Rectal smooth muscle tissue (tissue), 1 donor: ENCODE results near the gene ACOT7.
A peak's percentile ranks its signal among the peaks of the same experiment; 100 is the strongest.

Source experiments
- H3K27ac ChIP-seq: one replicate; pipeline ENCODE4 v1.7.0; 2013; ENCODE audit warnings: low read depth, low read length, inconsistent platforms
- H3K27me3 ChIP-seq: one replicate; pipeline ENCODE4 v1.7.0; 2013; ENCODE audit warnings: low read length; ENCODE audit not compliant: control insufficient read depth, insufficient read depth
- H3K36me3 ChIP-seq: one replicate; pipeline ENCODE4 v1.7.0; 2013; ENCODE audit warnings: low read length; ENCODE audit not compliant: control insufficient read depth, insufficient read depth
- H3K4me1 ChIP-seq: one replicate; pipeline ENCODE4 v1.7.0; 2013; ENCODE audit warnings: low read length; ENCODE audit not compliant: control insufficient read depth, insufficient read depth
- H3K4me3 ChIP-seq: one replicate; pipeline ENCODE4 v1.7.0; 2013; ENCODE audit warnings: low read length
- H3K9ac ChIP-seq: one replicate; pipeline ENCODE4 v1.7.0; 2013; ENCODE audit warnings: low read length

ACOT7 gene

GRCh38 chr1:6261615-6261995 lies 132.0 kb downstream of the ACOT7 start:
- no peak overlapping the region for H3K9ac ChIP-seq
- peak overlapping the region; percentile 46 for H3K4me3 ChIP-seq
- peaks cover 5% of the 10 kb centered on the region for H3K27me3 ChIP-seq
- no peak overlapping the region for H3K27ac ChIP-seq
- no peaks in the 10 kb centered on the region for H3K36me3 ChIP-seq
- H3K4me1 ChIP-seq, result no peaks in the 10 kb centered on the region

- Histone ChIP-seq H3K4me1 (no peaks in the 10 kb centered on the region), H3K9ac (no peak within 1 kb of the TSS), H3K36me3 (no peaks in the 10 kb centered on the region), H3K27me3 (peaks cover 5% of the 10 kb centered on the region), H3K4me3 (peak within 1 kb of the TSS; percentile 58), H3K27ac (peak within 1 kb of the TSS; percentile 32)
Measured at GRCh38 chr1:6260961-6261614, 132.5 kb downstream of the ACOT7 start, which contains the start of gene GPR153. GPR153 (minus strand) TSS chr1:6261098; CDS start chr1:6254905, 6,193 bp downstream.

GRCh38 chr1:6260433-6260934 lies 133.1 kb downstream of the ACOT7 start:
- Histone ChIP-seq H3K36me3 (no peaks in the 10 kb centered on the region), H3K27me3 (peaks cover 5% of the 10 kb centered on the region), H3K9ac (no peak overlapping the region), H3K4me3 (peak overlapping the region; percentile 58), H3K4me1 (no peaks in the 10 kb centered on the region), H3K27ac (no peak overlapping the region)

DNA sequence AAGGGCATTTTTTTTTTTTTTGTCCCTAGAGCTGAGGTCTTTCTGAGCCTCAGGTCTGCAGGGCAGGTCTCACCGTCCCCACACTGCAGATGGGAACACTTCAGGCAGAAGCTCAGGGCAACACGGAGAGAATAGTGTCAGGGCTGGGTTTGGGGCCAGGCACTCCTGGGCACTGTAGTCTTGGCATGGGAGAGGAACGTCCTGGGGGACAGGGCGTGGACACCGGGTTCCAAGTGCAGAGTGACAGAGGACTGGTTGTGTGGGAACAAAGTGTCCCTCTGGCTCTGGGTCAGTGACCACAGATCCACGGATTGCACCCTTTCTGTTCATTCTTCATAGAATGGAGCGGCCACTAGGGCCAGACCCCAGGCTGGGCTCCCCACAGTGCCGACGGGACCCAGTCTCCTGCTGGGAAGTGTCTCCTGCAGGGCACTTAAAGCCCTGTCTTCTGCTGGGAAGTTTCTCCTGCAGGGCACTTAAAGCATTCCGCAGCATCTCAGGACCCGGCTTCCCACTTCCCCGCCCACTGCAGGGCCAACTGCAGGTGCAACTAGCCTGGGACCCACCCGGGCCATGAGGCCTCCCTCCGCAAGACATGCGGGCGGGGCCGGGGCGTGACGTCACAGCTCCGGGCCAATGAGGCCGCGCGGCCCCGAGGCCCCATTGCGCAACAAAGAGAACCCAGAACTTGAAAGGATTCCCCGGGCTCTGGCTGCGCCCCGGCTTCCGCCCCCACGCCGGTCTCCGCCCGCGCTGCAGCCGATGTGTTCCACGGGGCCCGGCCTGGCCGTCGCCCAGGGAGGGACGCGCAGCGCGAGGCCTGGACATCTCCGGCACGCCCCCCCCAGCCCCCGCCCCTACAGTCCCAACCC lies 133.8 kb downstream of the ACOT7 start:
- Histone ChIP-seq H3K9ac (no peak overlapping the region), H3K4me1 (no peaks in the 10 kb centered on the region), H3K27ac (no peak overlapping the region), H3K4me3 (peak overlapping the region; percentile 58), H3K36me3 (no peaks in the 10 kb centered on the region), H3K27me3 (peaks cover 5% of the 10 kb centered on the region)

DNA sequence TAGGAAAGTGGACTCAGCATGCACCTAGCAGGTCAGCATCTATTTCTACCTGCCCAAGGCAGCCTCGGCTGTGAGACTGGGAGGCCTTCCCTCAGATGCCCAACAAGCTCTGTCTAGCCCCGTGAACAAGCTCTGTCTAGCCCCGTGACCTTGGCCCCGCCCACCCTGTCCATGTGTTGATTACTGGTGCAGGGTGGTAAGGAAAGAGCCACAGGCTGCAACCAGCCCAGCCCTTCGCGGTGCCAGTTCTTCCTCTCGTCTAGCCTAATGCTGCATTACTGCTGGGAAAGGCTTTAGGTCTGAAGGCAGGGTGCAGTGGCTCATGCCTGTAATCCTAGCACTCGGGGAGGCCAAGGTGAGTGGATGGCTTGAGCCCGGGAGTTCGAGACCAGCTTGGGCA lies 134.9 kb downstream of the ACOT7 start:
- Histone ChIP-seq H3K27me3 (peaks cover 5% of the 10 kb centered on the region), H3K4me1 (no peaks in the 10 kb centered on the region), H3K9ac (no peak overlapping the region), H3K36me3 (no peaks in the 10 kb centered on the region), H3K27ac (no peak overlapping the region), H3K4me3 (no peak overlapping the region)

GRCh38 chr1:6257541-6258069 lies 136.0 kb downstream of the ACOT7 start:
- Histone ChIP-seq H3K4me1 (no peaks in the 10 kb centered on the region), H3K27me3 (peaks cover 5% of the 10 kb centered on the region), H3K4me3 (no peak overlapping the region), H3K27ac (no peak overlapping the region), H3K9ac (no peak overlapping the region), H3K36me3 (no peaks in the 10 kb centered on the region)

DNA sequence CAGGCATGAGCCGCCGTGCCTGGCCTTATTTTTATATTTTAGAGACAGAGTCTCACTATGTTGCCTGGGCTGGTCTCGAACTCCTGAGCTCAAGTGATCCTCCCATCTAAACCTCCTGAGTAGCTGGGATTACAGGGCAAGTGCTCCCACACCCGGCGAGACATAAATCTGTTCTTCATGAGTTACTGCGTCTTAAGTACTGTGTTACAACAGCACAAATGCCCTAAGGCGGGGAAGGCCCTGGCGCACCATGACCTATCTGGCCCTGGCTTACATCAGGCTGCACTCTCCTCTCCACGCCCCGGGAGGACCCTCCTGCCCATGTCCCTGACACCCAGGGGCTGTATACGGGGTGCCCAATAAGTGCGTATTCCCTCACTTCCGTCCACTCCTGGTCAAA lies 136.9 kb downstream of the ACOT7 start:
- no peak overlapping the region for H3K9ac ChIP-seq
- H3K27me3 ChIP-seq, result peaks cover 2% of the 10 kb centered on the region
- H3K36me3 ChIP-seq, result no peaks in the 10 kb centered on the region
- no peak overlapping the region for H3K27ac ChIP-seq
- no peak overlapping the region for H3K4me3 ChIP-seq
- H3K4me1 ChIP-seq, result no peaks in the 10 kb centered on the region

DNA sequence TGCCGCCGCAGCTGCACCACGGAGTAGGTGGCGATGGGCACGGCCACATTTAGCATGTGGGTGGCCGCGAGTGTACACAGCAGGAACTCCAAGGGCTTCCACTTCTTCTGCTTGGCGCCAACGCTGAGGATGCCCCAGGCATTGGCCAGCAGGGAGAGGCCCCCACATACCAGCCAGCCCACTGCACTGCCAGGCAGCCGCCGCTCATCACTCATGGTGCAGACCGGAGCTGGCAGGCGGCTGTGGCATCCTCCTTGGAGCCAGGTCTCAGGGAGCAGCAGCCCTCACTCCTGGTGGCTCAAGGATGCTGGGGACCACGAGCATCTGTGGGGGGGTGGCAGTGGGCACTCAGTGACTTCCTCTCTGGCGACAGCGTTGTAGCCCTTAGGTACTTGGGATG lies 138.9 kb downstream of the ACOT7 start:
- H3K36me3 ChIP-seq, result no peaks in the 10 kb centered on the region
- H3K9ac ChIP-seq, result no peak overlapping the region
- H3K4me1 ChIP-seq, result no peaks in the 10 kb centered on the region
- H3K27ac ChIP-seq, result no peak overlapping the region
- H3K27me3 ChIP-seq, result peaks cover 9% of the 10 kb centered on the region
- H3K4me3 ChIP-seq, result no peak overlapping the region

DNA sequence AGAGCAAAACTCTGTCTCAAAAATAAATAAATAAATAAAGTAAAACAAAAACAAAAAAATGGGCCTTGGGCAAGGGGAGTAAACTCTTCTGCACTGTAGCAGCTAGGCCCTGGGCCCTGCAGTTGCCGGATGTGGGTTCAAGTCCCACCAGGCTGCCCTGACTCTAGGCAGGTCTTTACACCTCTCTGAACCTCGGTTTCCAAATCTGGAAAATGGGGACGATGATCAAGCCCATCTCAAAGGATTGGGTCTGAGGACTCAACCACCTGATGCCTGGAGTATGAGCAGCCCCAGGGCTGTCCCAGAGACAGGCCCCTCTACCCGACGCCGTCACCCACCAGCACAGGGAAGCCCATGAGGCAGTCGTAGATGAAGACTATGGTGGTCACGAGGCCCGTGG lies 140.2 kb downstream of the ACOT7 start:
- peaks cover 12% of the 10 kb centered on the region for H3K27me3 ChIP-seq
- H3K4me3 ChIP-seq, result no peak overlapping the region
- H3K4me1 ChIP-seq, result no peaks in the 10 kb centered on the region
- no peak overlapping the region for H3K9ac ChIP-seq
- H3K27ac ChIP-seq, result no peak overlapping the region
- no peaks in the 10 kb centered on the region for H3K36me3 ChIP-seq

DNA sequence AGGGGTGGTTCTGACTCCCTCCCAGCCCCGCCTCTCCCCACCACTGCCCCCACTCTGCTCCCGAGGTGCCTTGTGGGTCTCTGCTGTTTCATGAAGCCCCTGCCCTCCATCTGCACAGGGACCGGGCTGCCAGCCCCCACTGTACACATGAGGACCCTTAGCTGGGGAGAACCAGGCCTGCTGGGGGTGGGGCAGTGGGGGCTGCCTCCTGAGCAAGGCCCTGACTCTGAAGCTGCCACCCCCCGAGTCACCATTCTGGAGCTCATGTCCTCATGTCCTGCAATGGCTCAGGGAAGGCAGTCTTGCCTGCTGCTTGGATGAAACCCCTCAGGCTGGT lies 141.2 kb downstream of the ACOT7 start:
- Histone ChIP-seq H3K4me3 (no peak overlapping the region), H3K27ac (no peak overlapping the region), H3K9ac (no peak overlapping the region), H3K36me3 (no peaks in the 10 kb centered on the region), H3K27me3 (peaks cover 22% of the 10 kb centered on the region), H3K4me1 (no peaks in the 10 kb centered on the region)

DNA sequence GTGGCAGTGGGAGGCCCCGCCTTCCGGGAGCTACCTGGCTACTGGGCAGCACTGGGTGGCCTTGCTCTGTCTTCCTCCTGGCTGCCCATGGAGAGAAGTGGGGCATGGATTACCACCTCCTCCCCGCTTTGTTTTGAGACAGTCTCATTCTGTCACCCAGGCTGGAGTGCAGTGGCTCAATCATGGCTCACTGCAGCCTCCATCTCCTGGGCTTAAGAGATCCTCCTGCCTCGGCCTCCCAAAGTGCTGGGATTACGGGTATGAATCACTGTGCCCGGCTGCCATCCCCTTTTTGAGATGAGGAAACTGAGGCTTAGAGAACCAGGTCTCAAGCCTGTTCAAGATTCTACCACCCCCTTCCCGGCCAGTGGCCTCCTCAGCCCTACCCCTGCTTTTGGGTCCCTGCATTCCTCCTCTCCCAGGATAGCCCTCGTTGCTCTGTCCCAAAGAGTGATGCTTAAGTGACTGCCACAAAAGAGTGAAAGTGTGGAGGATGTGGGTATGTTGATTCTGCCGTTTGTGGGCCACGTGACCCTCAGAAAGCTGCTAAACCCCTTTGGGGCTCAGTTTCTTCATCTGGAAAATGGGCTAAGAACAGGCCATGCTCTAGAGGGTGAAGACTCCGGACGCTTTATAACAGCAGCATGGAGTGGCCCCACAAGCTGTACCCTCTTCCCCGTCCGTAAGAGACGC lies 141.7 kb downstream of the ACOT7 start:
- Histone ChIP-seq H3K36me3 (no peaks in the 10 kb centered on the region), H3K9ac (no peak overlapping the region), H3K27me3 (peaks cover 22% of the 10 kb centered on the region), H3K4me1 (no peaks in the 10 kb centered on the region), H3K4me3 (no peak overlapping the region), H3K27ac (no peak overlapping the region)

DNA sequence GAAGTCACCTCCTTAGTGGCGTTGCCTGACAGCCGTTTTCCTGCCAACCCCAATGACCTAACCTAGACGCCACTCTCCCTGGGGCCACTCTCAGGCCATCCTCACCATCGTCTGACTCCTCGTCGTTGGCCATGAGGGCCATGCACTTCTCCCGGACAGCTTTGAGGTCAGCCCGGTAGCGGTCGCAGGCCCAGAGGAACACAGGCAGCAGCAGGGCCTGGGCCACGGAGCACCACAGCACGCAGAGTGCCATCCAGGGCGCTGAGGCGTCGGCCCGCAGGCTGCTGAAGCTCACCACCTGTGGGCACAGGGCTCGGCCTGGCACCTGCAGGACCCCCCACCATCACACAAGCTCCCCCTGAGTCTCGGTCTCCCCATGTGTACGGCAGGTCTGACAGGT lies 142.3 kb downstream of the ACOT7 start:
- H3K27ac ChIP-seq, result no peak overlapping the region
- no peak overlapping the region for H3K9ac ChIP-seq
- H3K27me3 ChIP-seq, result peaks cover 24% of the 10 kb centered on the region
- no peaks in the 10 kb centered on the region for H3K36me3 ChIP-seq
- no peak overlapping the region for H3K4me3 ChIP-seq
- H3K4me1 ChIP-seq, result no peaks in the 10 kb centered on the region
